Aorta (tissue), 5 donors: ENCODE results near the gene GPT2. TPM values are rescaled to one million over a fixed set of nuclear protein-coding genes. Genes with fewer than 3 reads are reported as not detected.

ENCODE experiments used
- ATAC-seq: fragments of 200-7000 bp; cut with Tn5 transposase; one replicate; pipeline ENCODE4 v1.9.1; 2022; ENCODE audit warnings: moderate library complexity; ENCODE audit not compliant: low FRiP score
- DNase-seq, 2 donors: peaks; one replicate each; pipeline ENCODE4 v3.0.0-alpha.2; 2020
- H3K27ac ChIP-seq, 2 donors: one replicate each; pipeline ENCODE4 v1.5.1; 2013; ENCODE audit warnings: low read length in 2 of 2, mild to moderate bottlenecking in 2 of 2, moderate library complexity in 2 of 2, control low read depth in 1 of 2, inconsistent platforms in 1 of 2, low read depth in 1 of 2
- H3K27me3 ChIP-seq, 2 donors: one replicate each; pipeline ENCODE4 v1.6.1; 2013; ENCODE audit warnings: control low read depth in 1 of 2, low read length in 1 of 2, mild to moderate bottlenecking in 1 of 2, moderate library complexity in 1 of 2; ENCODE audit not compliant: insufficient read depth in 2 of 2, control insufficient read depth in 1 of 2
- H3K36me3 ChIP-seq, 2 donors: one replicate each; pipeline ENCODE4 v1.6.1; 2013; ENCODE audit warnings: control low read depth in 1 of 2, low read length in 1 of 2, mild to moderate bottlenecking in 1 of 2; ENCODE audit not compliant: insufficient read depth in 2 of 2, control insufficient read depth in 1 of 2
- H3K4me1 ChIP-seq, 2 donors: one replicate each; pipeline ENCODE4 v1.6.1; 2013; ENCODE audit warnings: low read length in 2 of 2, control low read depth in 1 of 2, mild to moderate bottlenecking in 1 of 2, moderate library complexity in 1 of 2; ENCODE audit not compliant: insufficient read depth in 2 of 2, control insufficient read depth in 1 of 2
- H3K4me3 ChIP-seq, 2 donors: one replicate each; pipeline ENCODE4 v1.5.1; 2013; ENCODE audit warnings: low read length in 2 of 2, control low read depth in 1 of 2, mild to moderate bottlenecking in 1 of 2
- H3K9me3 ChIP-seq: one replicate; pipeline ENCODE4 v1.6.1; 2013; ENCODE audit warnings: mild to moderate bottlenecking, low read length; ENCODE audit not compliant: control insufficient read depth
- WGBS, 2 donors: extraction: QIAGEN DNeasy Blood & Tissue Kit; methylation state at CpG; one replicate each; pipeline ENCODE4 v1.1.7; 2013; 5-methylcytosine and 5-hydroxymethylcytosine counted together
- intact Hi-C, 2 donors: fragments of 100-400 bp; cut with DNase I; formaldehyde crosslinking; loops; one replicate each; pipeline versions ENCODE4 v1.14.2 to v1.15.0; 2022
- long read RNA-seq, 2 donors: library from polyadenylated mRNA; unstranded; transcript quantifications; one replicate each; pipeline ENCODE4 v2.0.0, GENCODE V29; 2020 to 2021
- polyA plus RNA-seq, 2 donors: library from polyadenylated mRNA; stranded (reverse); fragments of 200-250 nt; gene quantifications; one replicate each; pipeline ENCODE4 v1.2.3, GENCODE V29; 2013
- total RNA-seq, 2 donors: library from RNA; stranded (reverse); fragmentation: NEBNext Ultra II Directional; extraction: Animal tissue kit (Norgen Biotek cat#: 25700); gene quantifications; one replicate each; pipeline ENCODE4 v1.2.1, GENCODE V29; 2021
- donor health status: healthy with polysubstance abuse.
- donor health status: Bipolar disorder and iron deficiency.
- donor health status: DM: no; HTN: no; CAD: no.
- donor health status: DM: no; HTN: no; CAD: no.
- donor health status: DM: yes; HTN: yes; CAD: no.

Gene GPT2
- total RNA-seq (1 to 10 TPM; 1.8 to 5.1 TPM), polyA plus RNA-seq (1 to 10 TPM; 1.3 to 2.3 TPM)
- long read RNA-seq, donor 1, transcript GPT2-201 (12 exons, 3,984 nt) = major isoform, 5 of 6 reads
- long read RNA-seq, donor 1, partial matches to known transcripts = 1 of 6 reads
- long read RNA-seq, donor 1, other reads (novel, unspliced or antisense) = 0 of 6 reads
- long read RNA-seq, donor 2, partial matches to known transcripts = 4 of 7 reads
- long read RNA-seq, donor 2, other reads (novel, unspliced or antisense) = 0 of 7 reads

DNA sequence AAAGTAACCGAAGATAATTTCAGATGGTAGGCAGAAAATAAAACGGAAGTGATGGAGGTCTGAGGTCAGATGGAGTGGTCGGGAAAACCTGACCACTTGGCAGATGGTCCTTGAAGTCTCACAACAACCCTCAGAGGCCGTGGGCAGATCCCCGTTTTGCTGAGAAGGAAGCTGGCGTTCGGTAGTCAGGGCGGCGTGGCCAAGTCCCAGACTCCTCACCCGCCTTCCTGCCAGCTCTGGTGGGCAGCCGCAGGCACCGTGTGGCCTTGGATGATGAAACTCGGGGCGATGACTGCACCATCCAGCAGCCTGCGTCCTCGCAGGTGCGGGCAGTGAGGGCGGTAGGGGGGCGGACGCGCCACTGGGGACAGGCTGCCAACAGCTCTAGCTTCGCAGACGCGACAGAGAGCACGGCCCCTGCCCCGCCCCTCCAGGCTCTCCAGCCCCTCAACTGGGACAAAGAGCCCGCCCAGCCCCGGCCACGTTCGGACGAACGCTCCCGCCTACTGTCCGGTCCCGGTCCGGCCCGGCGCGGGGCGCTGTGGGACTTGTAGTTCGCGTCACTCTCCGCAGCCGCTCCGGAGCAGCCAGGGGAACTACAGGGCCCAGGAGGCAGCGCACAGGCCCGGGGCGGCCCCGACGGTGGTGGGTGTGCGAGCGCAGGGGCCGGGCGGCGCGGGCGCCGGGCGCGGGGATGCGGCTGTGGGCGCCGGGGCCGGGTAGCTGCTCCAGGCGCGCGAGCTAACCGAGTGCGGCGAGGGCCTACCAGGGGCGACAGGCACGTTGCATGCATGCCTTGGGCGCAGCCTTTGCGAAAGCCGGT, at the start of gene GPT2:
Gene GPT2, plus strand, starts transcription at position 673 of the 823 bp plus-strand sequence. CDS start 354 bp downstream, outside the sequence.
- H3K36me3 ChIP-seq = no peaks in the 10 kb centered on the region
- H3K4me1 ChIP-seq = no peaks in the 10 kb centered on the region
- WGBS, 2 donors = 0 to 1% methylated on average over 71 to 75 of the region's 75 CpGs
- intact Hi-C loops = loop anchor here (2.0 to 10.0 kb wide), 3 partner anchors 89 to 199 kb away; partner anchors contain the start of genes ORC6 (in 2 of the 2), VPS35 (in 2 of the 2) and DNAJA2 (in 1 of the 2)
- DNase-seq = peak; percentile 98 to 100
- no peaks in the 10 kb centered on the region for H3K27me3 ChIP-seq
- ATAC-seq = peak; percentile 99
- no peaks in the 10 kb centered on the region for H3K9me3 ChIP-seq
- peak within 1 kb of the TSS; percentile 69 to 78 for H3K4me3 ChIP-seq
- no peak within 1 kb of the TSS for H3K27ac ChIP-seq

GRCh38 chr16:46836534-46837530, 47.3 kb upstream of the GPT2 start:
- H3K36me3 ChIP-seq = no peaks in the 10 kb centered on the region
- H3K9me3 ChIP-seq = no peaks in the 10 kb centered on the region
- ATAC-seq = no peak
- no peak for DNase-seq
- no peaks in the 10 kb centered on the region for H3K4me1 ChIP-seq
- intact Hi-C loops = no loop called here
- no peak overlapping the region for H3K4me3 ChIP-seq
- 89 to 90% methylated on average over 6 of the region's 6 CpGs for WGBS, 2 donors
- H3K27me3 ChIP-seq = no peaks in the 10 kb centered on the region
- H3K27ac ChIP-seq = no peak overlapping the region

GRCh38 chr16:46839986-46840443, 44.1 kb upstream of the GPT2 start:
- 56 to 70% methylated on average over 11 of the region's 11 CpGs for WGBS, 2 donors
- Histone ChIP-seq H3K4me1 (no peaks in the 10 kb centered on the region), H3K36me3 (no peaks in the 10 kb centered on the region), H3K9me3 (no peaks in the 10 kb centered on the region), H3K27ac (no peak overlapping the region), H3K4me3 (no peak overlapping the region), H3K27me3 (no peaks in the 10 kb centered on the region)
- DNase-seq (no peak), ATAC-seq (no peak)
- intact Hi-C loops = no loop called here

DNA sequence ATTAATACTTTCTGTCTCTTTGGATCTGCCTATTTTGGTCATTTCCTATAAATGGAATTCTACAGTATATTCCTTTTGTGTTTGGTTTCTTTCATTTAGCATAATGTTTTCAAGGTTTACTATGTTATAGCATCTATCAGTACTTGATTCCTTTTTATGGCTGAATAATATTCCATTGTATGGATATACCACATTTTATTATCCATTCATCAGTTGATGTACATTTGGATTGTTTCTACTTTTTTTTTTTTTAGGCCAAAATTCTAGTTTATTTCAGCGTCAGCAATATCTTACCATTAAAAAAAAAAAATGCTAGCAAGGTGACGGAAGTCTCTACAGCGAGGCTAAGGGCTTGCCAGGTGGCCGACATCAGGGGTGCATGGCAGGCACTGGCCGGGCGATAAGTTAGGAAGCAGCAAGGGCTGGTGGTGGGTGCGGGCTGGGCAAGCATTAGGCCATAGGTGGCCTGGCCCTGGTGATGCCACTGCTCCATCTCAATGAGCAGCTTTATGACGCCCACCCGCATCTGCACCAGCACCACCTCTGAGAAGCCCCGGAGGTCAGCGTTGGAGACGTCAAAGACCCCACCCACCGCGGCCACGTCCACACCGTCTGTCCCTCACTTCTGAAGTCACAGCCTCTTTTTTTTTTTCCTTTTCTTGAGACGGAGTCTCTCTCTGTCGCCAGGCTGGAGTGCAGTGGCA, 41.8 kb upstream of the GPT2 start:
- peaks cover 0 to 2% of the 10 kb centered on the region in 2 donors for H3K27me3 ChIP-seq
- no peak overlapping the region for H3K4me3 ChIP-seq
- H3K4me1 ChIP-seq = no peaks in the 10 kb centered on the region
- H3K36me3 ChIP-seq = no peaks in the 10 kb centered on the region
- intact Hi-C loops = no loop called here
- no peak overlapping the region for H3K27ac ChIP-seq
- ATAC-seq = no peak
- H3K9me3 ChIP-seq = no peaks in the 10 kb centered on the region
- DNase-seq = peak in 1 of 2 donors; percentile 37
- 96 to 98% methylated on average over 18 of the region's 18 CpGs for WGBS, 2 donors

- Histone ChIP-seq H3K9me3 (no peaks in the 10 kb centered on the region), H3K27me3 (peaks cover 0 to 2% of the 10 kb centered on the region in 2 donors), H3K4me1 (no peaks in the 10 kb centered on the region), H3K4me3 (no peak overlapping the region), H3K27ac (no peak overlapping the region), H3K36me3 (no peaks in the 10 kb centered on the region)
- intact Hi-C loops = no loop called here
- ATAC-seq = peak; percentile 41
- 33 to 40% methylated on average over 68 to 74 of the region's 74 CpGs for whole genome bisulfite sequencing, 2 donors
- no peak for DNase-seq
Measured at GRCh38 chr16:46843898-46844642, 40.1 kb upstream of the GPT2 start.

- 49 to 64% methylated on average over 10 of the region's 10 CpGs for WGBS, 2 donors
Measured at GRCh38 chr16:46844771-46845170, 39.4 kb upstream of the GPT2 start.

DNA sequence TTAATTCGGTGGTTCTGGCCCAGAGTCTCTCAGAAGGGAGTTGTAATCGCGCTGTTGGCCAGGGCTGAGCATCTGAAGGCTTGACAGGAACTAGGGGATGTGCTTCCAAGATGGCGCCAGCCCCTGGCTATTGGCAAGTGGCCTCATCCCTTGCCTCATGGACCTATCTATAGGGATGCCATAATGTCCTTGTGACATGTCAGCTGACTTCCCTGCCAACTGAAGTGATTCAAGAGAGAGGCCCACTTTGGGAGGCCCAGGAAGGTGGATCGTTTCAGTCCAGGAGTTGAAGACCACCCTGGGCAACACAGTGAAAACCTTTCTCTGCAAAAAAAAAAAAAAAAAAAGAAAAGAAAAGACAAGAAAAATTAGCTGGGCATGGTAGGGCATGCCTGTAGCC, 38.2 kb upstream of the GPT2 start:
- Histone ChIP-seq H3K27me3 (peaks cover 0 to 2% of the 10 kb centered on the region in 2 donors), H3K9me3 (no peaks in the 10 kb centered on the region), H3K4me3 (no peak overlapping the region), H3K4me1 (no peaks in the 10 kb centered on the region), H3K36me3 (no peaks in the 10 kb centered on the region), H3K27ac (no peak overlapping the region)
- intact Hi-C loops = no loop called here
- 97 to 98% methylated on average over 5 of the region's 5 CpGs for WGBS, 2 donors
- ATAC-seq (no peak), DNase-seq (peak in 1 of 2 donors; percentile 23)

More at GRCh38 chr16:46844771-46845170, 39.4 kb upstream of the GPT2 start:
- Histone ChIP-seq H3K27me3 (peaks cover 0 to 2% of the 10 kb centered on the region in 2 donors), H3K4me1 (no peaks in the 10 kb centered on the region), H3K9me3 (no peaks in the 10 kb centered on the region), H3K4me3 (no peak overlapping the region), H3K36me3 (no peaks in the 10 kb centered on the region), H3K27ac (no peak overlapping the region)
- no peak for DNase-seq
- no peak for ATAC-seq
- intact Hi-C loops = no loop called here
